Body of pancreas (tissue), 4 donors: Measurements from ENCODE around the gene RFWD3.

Experiments used
- CTCF ChIP-seq, 7 experiments: fragments of 450-650 bp in 4 of 7; fragments of 200-600 bp in 3 of 7; sonication (generic) in 3 of 7; IDR thresholded peaks; one replicate each; pipeline ENCODE4 v1.5.1; 2016 to 2019; ENCODE audit warnings: antibody characterized with exemption in 7 of 7
- POLR2A ChIP-seq, 3 donors: fragments of 450-650 bp; IDR thresholded peaks; one replicate each; pipeline ENCODE4 v1.6.1; 2016; ENCODE audit warnings: antibody characterized with exemption in 3 of 3, mild to moderate bottlenecking in 2 of 3

GRCh38 chr16:74605746-74606520, 60.7 kb downstream of the RFWD3 start:
- TF ChIP-seq POLR2A (IDR thresholded peaks at IDR 0.05) (no peak), CTCF (IDR thresholded peaks at IDR 0.05) (no peak)
